Fibroblast of skin of left quadriceps (primary cell): ENCODE data around the gene ZEB1.
"Not testable (repeated sequence)": the region's sequence is repeated elsewhere in the genome, so short reads cannot be mapped to it uniquely, and the experiment has no call there.

Experiments
- DNase-seq, 2 experiments: peaks; one replicate each; pipeline ENCODE4 v3.0.0-alpha.2; 2013; ENCODE audit warnings: low read depth in 2 of 2

The ZEB1 gene

GRCh38 chr10:31366703-31367102, 47.7 kb downstream of the ZEB1 start:
- no peak for DNase-seq

DNA sequence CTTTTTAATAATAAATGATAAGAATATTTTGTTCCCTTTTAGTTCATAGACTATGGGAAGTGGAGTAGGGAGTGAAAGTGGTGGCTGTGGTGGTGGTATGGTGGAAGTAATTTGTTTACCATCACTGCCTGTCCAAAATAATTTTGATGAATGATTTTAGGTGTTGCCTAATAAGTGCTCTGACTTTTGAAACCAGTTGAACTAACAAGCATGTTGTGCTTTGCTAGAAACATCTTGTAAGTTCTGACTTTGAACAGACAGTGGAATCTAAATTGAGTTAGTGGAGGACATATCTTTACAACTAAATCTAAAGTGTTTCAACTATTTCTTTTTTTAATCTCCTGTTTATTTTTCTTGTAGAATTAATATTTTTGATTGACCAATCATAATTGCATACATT, 49.7 kb downstream of the ZEB1 start:
- no peak for DNase-seq

- no peak for DNase-seq
Observed at GRCh38 chr10:31372439-31372838, 53.4 kb downstream of the ZEB1 start.

DNA sequence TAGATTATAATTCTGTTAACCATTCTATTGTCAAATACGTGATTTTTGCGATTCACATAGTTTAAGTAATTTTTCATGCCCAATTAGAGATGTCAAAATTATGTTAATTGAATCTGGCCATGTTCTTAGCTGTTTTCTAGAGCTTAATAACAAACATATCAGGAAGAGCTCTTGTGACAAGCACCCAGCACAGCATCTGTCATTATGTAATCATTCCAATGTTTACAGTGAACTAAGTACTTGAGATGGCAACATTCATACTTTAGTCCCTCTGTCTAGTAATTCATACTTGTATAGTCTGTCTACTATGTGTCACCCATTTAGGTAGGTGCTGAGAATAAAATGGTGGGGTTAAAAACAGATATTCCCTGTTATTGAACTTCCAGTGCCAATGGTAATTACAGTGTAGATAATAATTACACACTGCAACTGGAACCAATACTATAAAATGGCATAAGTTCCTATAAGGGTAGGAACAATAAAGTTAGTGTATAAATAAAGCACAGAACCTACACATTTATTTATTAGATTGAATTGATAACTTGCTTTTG, 55.2 kb downstream of the ZEB1 start:
- no peak for DNase-seq

- DNase-seq, result no peak
Observed at GRCh38 chr10:31381171-31381570, 62.2 kb downstream of the ZEB1 start.

- DNase-seq, result no peak
Observed at GRCh38 chr10:31381766-31382316, 62.8 kb downstream of the ZEB1 start.

- no peak for DNase-seq
Observed at GRCh38 chr10:31383810-31384588, 65.0 kb downstream of the ZEB1 start.

GRCh38 chr10:31384589-31384949, 65.6 kb downstream of the ZEB1 start:
- no peak for DNase-seq

GRCh38 chr10:31390804-31391203, 71.8 kb downstream of the ZEB1 start:
- no peak for DNase-seq

DNA sequence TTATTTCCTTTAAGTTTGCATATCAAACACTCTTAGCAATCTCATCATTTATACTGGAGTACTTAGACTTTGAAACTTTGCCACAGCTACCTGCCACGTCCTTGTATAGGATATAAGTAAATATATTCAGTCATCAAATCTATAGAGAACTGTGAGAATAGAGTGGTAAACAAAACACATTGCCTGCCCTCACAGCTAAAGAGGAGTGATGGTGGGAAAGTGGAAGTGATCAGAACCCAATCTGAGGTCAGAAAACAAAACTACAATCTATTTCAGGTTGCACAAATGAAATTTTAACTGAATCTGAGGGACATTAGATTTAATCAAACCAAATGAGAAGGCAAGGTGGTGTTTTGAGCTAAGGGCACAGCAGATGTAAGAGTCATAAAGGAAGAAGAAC, 74.8 kb downstream of the ZEB1 start:
- DNase-seq, result no peak

DNA sequence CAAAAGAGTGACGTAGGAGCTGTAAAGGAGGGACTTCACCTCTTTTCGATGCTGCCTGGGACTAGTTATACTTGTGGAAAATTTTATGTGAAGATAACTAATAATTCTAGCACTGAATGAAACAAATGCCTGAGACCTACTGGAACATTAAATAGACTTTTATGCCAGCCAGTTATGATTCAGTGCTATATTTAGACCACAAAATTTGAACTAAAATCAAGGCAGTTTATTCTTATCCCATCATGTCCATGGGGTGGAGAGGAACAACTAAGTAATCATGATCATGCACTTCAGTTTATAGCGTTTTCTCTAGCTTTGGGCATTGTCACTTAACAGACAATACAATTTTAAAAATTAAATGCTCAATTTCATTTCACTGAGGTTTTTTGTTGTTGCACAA, 76.7 kb downstream of the ZEB1 start:
- no peak for DNase-seq

- no peak for DNase-seq
Observed at GRCh38 chr10:31396376-31396775, 77.4 kb downstream of the ZEB1 start.

DNA sequence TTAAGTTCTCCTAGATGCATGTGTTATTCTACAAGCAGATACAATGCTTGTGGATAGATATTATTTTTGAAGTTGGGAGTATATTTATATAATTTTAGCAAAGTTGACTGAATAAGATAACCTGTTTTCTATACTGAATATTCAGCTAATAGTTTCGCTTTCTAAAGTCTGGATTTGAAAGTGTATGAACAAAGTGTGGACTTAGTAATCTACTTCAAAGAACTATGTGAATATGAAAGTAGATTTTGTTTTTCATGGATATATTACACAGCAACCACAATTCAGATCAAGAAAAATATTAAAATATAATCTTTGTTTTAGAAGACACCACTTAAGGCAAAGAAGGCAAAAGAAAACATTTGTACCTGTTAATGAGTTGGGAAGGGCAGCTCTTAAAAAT, 78.8 kb downstream of the ZEB1 start:
- DNase-seq, result no peak

- DNase-seq, result no peak
Observed at GRCh38 chr10:31399171-31399570, 80.2 kb downstream of the ZEB1 start.

GRCh38 chr10:31399631-31400030, 80.6 kb downstream of the ZEB1 start:
- no peak for DNase-seq

DNA sequence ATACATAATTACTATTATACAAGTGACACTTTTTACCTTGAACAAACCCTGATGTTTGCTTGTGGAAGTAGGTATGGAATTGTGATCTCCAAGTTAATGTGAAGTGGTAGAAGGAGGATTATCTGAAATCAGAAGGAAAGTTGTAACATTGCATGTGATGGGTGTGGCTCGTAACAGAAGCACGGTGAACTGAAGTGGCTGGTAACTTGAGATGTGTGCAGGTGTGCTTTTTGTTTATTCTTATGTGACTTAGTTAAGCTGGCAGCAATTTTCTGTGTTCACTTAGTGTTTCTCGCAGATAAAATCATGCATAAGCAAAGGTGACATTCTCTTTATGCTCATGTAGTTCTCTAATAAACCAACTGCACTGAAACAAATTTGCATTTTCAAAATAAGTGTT, 82.3 kb downstream of the ZEB1 start:
- DNase-seq, result no peak

- DNase-seq, result no peak
Observed at GRCh38 chr10:31404640-31405039, 85.6 kb downstream of the ZEB1 start.

DNA sequence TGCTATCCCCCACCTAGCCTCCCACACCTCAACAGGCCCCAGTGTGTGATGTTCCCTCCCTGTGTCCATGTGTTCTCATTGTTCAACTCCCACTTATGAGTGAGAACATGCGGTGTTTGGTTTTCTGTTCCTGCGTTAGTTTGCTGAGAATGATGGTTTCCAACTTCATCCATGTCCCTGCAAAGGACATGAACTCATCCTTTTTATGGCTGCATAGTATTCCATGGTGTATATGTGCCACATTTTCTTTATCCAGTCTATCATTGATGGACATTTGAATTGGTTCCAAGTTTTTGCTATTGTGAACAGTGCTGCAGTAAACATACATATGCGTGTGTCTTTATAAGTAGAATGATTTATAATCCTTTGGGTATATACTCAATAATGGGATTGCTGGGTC, 86.8 kb downstream of the ZEB1 start:
- DNase-seq, result not testable (repeated sequence)

DNA sequence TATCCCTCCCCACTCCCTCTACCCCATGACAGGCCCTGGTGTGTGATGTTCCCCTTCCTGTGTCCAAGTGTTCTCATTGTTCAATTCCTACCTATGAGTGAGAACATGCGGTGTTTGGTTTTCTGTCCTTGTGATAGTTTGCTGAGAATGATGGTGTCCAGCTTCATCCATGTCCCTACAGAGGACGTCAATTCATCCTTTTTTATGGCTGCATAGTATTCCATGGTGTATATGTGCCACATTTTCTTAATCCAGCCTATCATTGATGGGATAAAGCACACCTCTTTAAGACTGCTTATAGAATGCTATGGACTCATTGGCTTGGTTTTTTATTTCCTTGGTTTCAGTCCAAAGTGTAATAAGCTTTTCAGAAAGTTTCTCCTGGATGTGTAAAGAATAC, 93.4 kb downstream of the ZEB1 start:
- DNase-seq, result not testable (repeated sequence)

- DNase-seq, result no peak
Observed at GRCh38 chr10:31413325-31413724, 94.3 kb downstream of the ZEB1 start.

DNA sequence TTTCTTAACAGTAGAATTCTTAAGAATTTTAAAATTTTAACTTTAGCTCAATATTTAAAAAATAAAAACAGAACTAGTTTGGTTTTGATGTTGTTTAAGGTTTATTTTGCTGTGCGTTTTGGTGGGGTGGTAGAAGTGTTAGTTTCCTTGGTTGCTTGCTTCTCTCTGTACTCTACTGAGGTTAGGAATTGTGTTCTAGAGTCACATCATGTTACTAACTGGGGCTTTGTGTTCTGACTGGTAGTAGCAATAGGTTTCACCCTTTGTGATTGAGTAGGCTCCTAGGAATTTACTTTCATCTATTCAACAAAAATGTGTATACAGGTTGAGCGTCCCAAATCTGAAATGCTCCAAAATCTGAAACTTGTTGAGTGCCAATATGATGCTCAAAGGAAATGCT, 99.5 kb downstream of the ZEB1 start:
- DNase-seq, result no peak

DNA sequence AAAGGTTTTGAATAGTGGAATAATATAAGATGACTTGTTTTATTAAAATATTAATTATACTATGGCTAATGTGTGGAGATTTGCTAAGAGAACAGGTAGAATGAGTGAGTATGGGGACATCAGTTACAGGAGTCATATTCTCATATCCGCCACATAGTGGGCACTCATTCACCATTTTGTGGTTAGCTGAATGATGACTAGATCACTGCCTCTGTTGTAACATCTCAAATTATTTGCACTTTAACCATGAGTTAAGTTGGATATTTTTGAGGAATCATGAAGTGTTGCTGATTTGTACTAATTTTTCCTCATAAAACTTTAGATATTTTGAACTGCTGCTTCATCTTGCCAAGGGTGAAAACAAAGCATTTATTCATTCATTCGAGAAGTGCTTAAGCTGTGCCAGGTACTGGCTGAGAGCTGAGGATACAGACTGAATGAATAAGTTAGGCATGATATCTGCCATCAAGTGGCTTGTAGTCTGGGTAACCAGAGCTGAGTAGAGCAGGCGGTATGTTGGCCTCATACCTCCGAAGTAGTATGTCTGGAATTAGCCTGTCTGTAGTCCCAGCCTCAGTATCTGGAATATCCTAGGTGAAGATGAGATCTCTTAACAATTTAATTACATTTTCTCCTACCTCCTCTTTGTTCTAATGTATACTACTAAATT, 100.5 kb downstream of the ZEB1 start:
- no peak for DNase-seq

- DNase-seq, result no peak
Observed at GRCh38 chr10:31421322-31421721, 102.3 kb downstream of the ZEB1 start.
